Upper lobe of left lung (tissue), 4 donors: ENCODE measurements around the gene TAC3.
"Not testable (repeated sequence)": the region's sequence is repeated elsewhere in the genome, so short reads cannot be mapped to it uniquely, and the experiment has no call there.

Experiments
- EP300 ChIP-seq, 4 donors: sonication (generic); formaldehyde crosslinking; IDR thresholded peaks; one replicate each; pipeline ENCODE4 v1.5.1; 2017; ENCODE audit warnings: antibody characterized with exemption in 4 of 4, control low read depth in 2 of 4
- POLR2A ChIP-seq, 4 donors: fragments of 450-650 bp; IDR thresholded peaks; one replicate each; pipeline ENCODE4 v1.5.1; 2016 to 2017; ENCODE audit warnings: antibody characterized with exemption in 4 of 4, mild to moderate bottlenecking in 2 of 4
- POLR2AphosphoS5 ChIP-seq, 2 donors: sonication (generic); formaldehyde crosslinking; IDR thresholded peaks; one replicate each; pipeline ENCODE4 v1.5.1; 2017; ENCODE audit warnings: antibody characterized with exemption in 2 of 2
- TF ChIP-seq, protein P1 (sequence below), 6 experiments: fragments of 450-650 bp in 4 of 6; fragments of 200-600 bp in 2 of 6; sonication (generic) in 2 of 6; IDR thresholded peaks; one replicate each; pipeline ENCODE4 v1.5.1; 2016 to 2019; ENCODE audit warnings: antibody characterized with exemption in 6 of 6

DNA sequence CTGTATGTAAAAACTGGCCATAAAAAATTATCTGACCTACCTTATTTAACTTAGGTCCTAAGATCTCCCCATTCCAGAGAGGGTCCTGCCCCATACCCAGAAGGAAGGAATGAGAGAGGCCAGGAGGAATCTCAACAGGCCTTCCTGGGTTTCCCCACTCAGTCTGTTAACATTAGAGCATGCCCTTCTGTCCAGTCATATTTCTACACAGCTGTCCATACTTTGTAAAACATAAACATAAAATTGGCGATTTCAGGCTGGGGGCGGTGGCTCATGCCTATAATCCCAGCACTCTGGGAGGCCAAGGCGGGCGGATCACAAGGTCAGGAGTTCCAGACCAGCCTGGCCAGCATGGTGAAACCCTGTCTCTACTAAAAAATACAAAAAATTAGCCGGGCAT lies 6.0 kb upstream of the TAC3 start:
- TF ChIP-seq, protein P1, sequence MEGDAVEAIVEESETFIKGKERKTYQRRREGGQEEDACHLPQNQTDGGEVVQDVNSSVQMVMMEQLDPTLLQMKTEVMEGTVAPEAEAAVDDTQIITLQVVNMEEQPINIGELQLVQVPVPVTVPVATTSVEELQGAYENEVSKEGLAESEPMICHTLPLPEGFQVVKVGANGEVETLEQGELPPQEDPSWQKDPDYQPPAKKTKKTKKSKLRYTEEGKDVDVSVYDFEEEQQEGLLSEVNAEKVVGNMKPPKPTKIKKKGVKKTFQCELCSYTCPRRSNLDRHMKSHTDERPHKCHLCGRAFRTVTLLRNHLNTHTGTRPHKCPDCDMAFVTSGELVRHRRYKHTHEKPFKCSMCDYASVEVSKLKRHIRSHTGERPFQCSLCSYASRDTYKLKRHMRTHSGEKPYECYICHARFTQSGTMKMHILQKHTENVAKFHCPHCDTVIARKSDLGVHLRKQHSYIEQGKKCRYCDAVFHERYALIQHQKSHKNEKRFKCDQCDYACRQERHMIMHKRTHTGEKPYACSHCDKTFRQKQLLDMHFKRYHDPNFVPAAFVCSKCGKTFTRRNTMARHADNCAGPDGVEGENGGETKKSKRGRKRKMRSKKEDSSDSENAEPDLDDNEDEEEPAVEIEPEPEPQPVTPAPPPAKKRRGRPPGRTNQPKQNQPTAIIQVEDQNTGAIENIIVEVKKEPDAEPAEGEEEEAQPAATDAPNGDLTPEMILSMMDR (IDR thresholded peaks at IDR 0.05) = not testable (repeated sequence)
- TF ChIP-seq POLR2A, EP300, POLR2AphosphoS5 (IDR thresholded peaks at IDR 0.05): not testable (repeated sequence)
